CD8-positive, alpha-beta memory T cell (primary cell): Measurements from ENCODE around the gene LRIF1. TPM values are rescaled to one million over a fixed set of nuclear protein-coding genes. Genes with fewer than 3 reads are reported as not detected.
"Not testable (repeated sequence)": the region's sequence is repeated elsewhere in the genome, so short reads cannot be mapped to it uniquely, and the experiment has no call there.

ENCODE experiments used
- CTCF ChIA-PET: fragments of 350-600 bp; sonication (Branson Sonifier 250); formaldehyde crosslinking; loops from one replicate; lab custom pipeline; 2021; ENCODE audit warnings: antibody characterized with exemption; lab: Charles Lee
- POLR2A ChIA-PET: fragments of 350-600 bp; sonication (Branson Sonifier 250); formaldehyde crosslinking; loops from one replicate; lab custom pipeline; 2021; ENCODE audit warnings: antibody characterized with exemption; lab: Charles Lee
- DNase-seq, 5 donors: peaks; one replicate each; pipeline versions ENCODE4 v3.0.0 to v3.0.0-alpha.2; 2020 to 2022; ENCODE audit warnings: mixed read lengths in 1 of 5
- H3K27ac ChIP-seq: one replicate; pipeline ENCODE4 v1.7.0; 2013; ENCODE audit warnings: low read depth, mild to moderate bottlenecking, low read length, moderate library complexity
- H3K27me3 ChIP-seq: 2 replicates; pipeline ENCODE4 v1.7.0; 2013; ENCODE audit warnings: low read length, mild to moderate bottlenecking; ENCODE audit not compliant: insufficient read depth, poor library complexity, severe bottlenecking
- H3K36me3 ChIP-seq: 2 replicates; pipeline ENCODE4 v1.7.0; 2013; ENCODE audit warnings: mild to moderate bottlenecking, low read length, moderate library complexity; ENCODE audit not compliant: insufficient read depth
- H3K4me1 ChIP-seq: 2 replicates; pipeline ENCODE4 v1.7.0; 2013; ENCODE audit warnings: mild to moderate bottlenecking, low read length, moderate library complexity; ENCODE audit not compliant: insufficient read depth
- H3K4me3 ChIP-seq: 2 replicates; pipeline ENCODE4 v1.7.0; 2013; ENCODE audit warnings: mild to moderate bottlenecking, low read length
- H3K9me3 ChIP-seq: 2 replicates; pipeline ENCODE4 v1.7.0; 2013; ENCODE audit warnings: mild to moderate bottlenecking, low read length
- H3K27ac Mint-ChIP-seq, 8 donors: one replicate each; pipeline ENCODE4 v1.8.0; 2020 to 2021; ENCODE audit warnings: mixed read lengths in 8 of 8, mild to moderate bottlenecking in 6 of 8, inconsistent platforms in 3 of 8, moderate library complexity in 3 of 8
- H3K27me3 Mint-ChIP-seq, 2 donors: one replicate each; pipeline ENCODE4 v1.8.0; 2020 to 2021; ENCODE audit warnings: mixed read lengths in 2 of 2, mild to moderate bottlenecking in 1 of 2, moderate library complexity in 1 of 2
- H3K36me3 Mint-ChIP-seq, 3 donors: one replicate each; pipeline ENCODE4 v1.8.0; 2020 to 2021; ENCODE audit warnings: mixed read lengths in 3 of 3, inconsistent platforms in 1 of 3, mild to moderate bottlenecking in 1 of 3
- H3K4me1 Mint-ChIP-seq, 3 donors: one replicate each; pipeline ENCODE4 v1.8.0; 2020 to 2021; ENCODE audit warnings: mixed read lengths in 3 of 3, inconsistent platforms in 1 of 3, mild to moderate bottlenecking in 1 of 3
- H3K4me3 Mint-ChIP-seq, 7 donors: one replicate each; pipeline ENCODE4 v1.8.0; 2020 to 2021; ENCODE audit warnings: mixed read lengths in 7 of 7, mild to moderate bottlenecking in 6 of 7, moderate library complexity in 4 of 7, inconsistent platforms in 2 of 7
- H3K9me3 Mint-ChIP-seq, 5 donors: one replicate each; pipeline ENCODE4 v1.8.0; 2020 to 2022; ENCODE audit warnings: mixed read lengths in 5 of 5, mild to moderate bottlenecking in 3 of 5, moderate library complexity in 2 of 5, inconsistent platforms in 1 of 5
- polyA plus RNA-seq: library from polyadenylated mRNA; unstranded; fragments of 300-500 nt; fragmentation: Illumina TruSeq; gene quantifications from one replicate; pipeline ENCODE4 v1.2.3, GENCODE V29; 2021
- total RNA-seq, 2 experiments: library from RNA; stranded (reverse); gene quantifications; one replicate each; pipeline ENCODE4 v1.2.3, GENCODE V29; 2021

LRIF1 gene, protein sequence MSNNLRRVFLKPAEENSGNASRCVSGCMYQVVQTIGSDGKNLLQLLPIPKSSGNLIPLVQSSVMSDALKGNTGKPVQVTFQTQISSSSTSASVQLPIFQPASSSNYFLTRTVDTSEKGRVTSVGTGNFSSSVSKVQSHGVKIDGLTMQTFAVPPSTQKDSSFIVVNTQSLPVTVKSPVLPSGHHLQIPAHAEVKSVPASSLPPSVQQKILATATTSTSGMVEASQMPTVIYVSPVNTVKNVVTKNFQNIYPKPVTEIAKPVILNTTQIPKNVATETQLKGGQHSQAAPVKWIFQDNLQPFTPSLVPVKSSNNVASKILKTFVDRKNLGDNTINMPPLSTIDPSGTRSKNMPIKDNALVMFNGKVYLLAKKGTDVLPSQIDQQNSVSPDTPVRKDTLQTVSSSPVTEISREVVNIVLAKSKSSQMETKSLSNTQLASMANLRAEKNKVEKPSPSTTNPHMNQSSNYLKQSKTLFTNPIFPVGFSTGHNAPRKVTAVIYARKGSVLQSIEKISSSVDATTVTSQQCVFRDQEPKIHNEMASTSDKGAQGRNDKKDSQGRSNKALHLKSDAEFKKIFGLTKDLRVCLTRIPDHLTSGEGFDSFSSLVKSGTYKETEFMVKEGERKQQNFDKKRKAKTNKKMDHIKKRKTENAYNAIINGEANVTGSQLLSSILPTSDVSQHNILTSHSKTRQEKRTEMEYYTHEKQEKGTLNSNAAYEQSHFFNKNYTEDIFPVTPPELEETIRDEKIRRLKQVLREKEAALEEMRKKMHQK
- 10 to 100 TPM; 14.1 to 15.6 TPM for total RNA-seq
- polyA plus RNA-seq, result 30.2 TPM

DNA sequence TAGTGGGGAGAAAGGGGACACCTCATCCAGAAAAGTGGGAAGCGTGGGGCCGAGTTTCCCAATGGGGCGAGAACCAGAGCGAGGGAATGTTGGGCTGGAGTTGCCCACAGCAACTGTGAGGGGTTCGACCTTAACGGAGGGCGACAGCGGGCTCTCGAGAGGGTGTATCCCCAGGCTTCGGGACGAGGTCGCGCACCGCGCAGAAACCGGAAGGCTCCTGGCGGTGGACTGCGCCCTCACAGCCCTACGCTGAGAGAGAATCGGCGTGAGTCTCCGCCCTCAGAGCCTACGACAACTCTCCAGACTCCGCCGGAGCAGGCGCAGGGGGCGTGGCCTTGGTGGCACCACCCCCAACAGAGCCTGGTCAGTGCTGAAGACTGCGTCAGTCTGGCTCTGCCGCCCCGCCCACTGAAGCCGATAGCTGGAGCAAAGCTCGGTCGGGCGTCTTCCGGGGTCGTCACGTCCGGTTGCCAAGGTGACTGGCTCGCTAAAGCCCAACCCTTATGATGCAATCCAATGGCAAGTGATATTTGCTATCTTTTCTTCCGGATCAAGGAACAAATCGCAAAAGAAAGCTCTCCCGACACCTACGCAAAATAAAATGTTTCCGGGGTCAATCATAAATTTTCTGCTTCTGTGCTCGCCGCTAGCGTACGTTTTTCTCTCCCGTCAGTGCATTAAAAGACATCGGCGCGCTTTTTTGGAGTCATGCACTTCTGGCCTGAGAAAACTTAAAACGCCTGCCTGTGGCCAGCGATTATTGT, at the start of gene LRIF1:
Gene LRIF1, minus strand, starts transcription at position 232 of the 764 bp plus-strand sequence. CDS start 234 bp downstream, outside the sequence.
- H3K36me3 Mint-ChIP-seq, result peaks cover 10 to 54% (median 38%) of the 10 kb centered on the region in 3 donors
- peaks cover 13 to 14% of the 10 kb centered on the region in 2 donors for H3K27me3 Mint-ChIP-seq
- H3K36me3 ChIP-seq, result no peaks in the 10 kb centered on the region
- ChIA-PET CTCF (interaction anchor here (0.7 to 1.6 kb wide), 9 partner anchors 9 to 179 kb away, joined by 3 to 5 read pairs (median 3); partner anchors contain the start of gene CD53), POLR2A (interaction anchor here (0.6 to 2.0 kb wide), 17 partner anchors 11 to 629 kb away, joined by 3 to 13 read pairs (median 4); partner anchors contain the start of genes CD53 and RBM15)
- peaks cover 9% of the 10 kb centered on the region for H3K9me3 ChIP-seq
- peak within 1 kb of the TSS; percentile 94 to 99 (median 98) for H3K27ac Mint-ChIP-seq
- H3K9me3 Mint-ChIP-seq, result peaks cover 38 to 64% (median 58%) of the 10 kb centered on the region in 5 donors
- peak within 1 kb of the TSS; percentile 99 for H3K27ac ChIP-seq
- peaks cover 41 to 50% (median 43%) of the 10 kb centered on the region in 3 donors for H3K4me1 Mint-ChIP-seq
- peaks cover 23% of the 10 kb centered on the region for H3K4me1 ChIP-seq
- peak within 1 kb of the TSS; percentile 80 for H3K4me3 ChIP-seq
- peaks cover 4% of the 10 kb centered on the region for H3K27me3 ChIP-seq
- H3K4me3 Mint-ChIP-seq, result peak within 1 kb of the TSS; percentile 81 to 97 (median 89)
- DNase-seq, result peak; percentile 100

DNA sequence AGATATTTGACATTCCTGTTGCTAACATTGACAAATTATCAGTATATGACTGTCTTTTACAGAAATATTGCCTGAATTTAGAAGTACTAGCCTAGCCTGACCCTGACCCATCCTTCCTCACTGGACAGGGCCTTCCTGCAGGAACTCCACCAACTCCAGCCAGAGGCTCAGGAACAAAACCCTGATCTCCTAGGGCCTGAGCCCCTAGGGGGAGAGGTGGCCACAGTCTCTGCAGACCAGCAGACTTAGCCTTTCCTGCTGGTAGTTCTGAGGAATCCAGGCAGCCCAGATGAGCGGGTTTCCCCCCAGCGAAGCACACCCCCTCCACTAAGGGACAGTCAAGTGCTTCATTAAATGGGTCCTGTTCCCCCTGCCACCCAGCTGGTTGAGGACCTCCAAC, 44.3 kb upstream of the LRIF1 start:
- Histone ChIP-seq H3K27ac (no peak overlapping the region), H3K4me1 (no peaks in the 10 kb centered on the region), H3K27me3 (peaks cover 13% of the 10 kb centered on the region), H3K9me3 (no peaks in the 10 kb centered on the region), H3K36me3 (no peaks in the 10 kb centered on the region), H3K4me3 (no peak overlapping the region)
- Mint-ChIP-seq H3K27ac (no peak overlapping the region), H3K4me1 (no peaks in the 10 kb centered on the region), H3K9me3 (peaks cover 11 to 38% (median 31%) of the 10 kb centered on the region in 5 donors), H3K4me3 (no peak overlapping the region), H3K36me3 (peaks cover 0 to 30% (median 4%) of the 10 kb centered on the region in 3 donors), H3K27me3 (peaks cover 50 to 86% of the 10 kb centered on the region in 2 donors)
- DNase-seq, result no peak
- ChIA-PET POLR2A (no interaction called here), CTCF (no interaction called here)

GRCh38 chr1:111006556-111006955, 42.8 kb upstream of the LRIF1 start:
- Histone ChIP-seq H3K36me3 (no peaks in the 10 kb centered on the region), H3K4me1 (no peaks in the 10 kb centered on the region), H3K4me3 (no peak overlapping the region), H3K27ac (no peak overlapping the region), H3K9me3 (no peaks in the 10 kb centered on the region), H3K27me3 (peaks cover 13% of the 10 kb centered on the region)
- H3K9me3 Mint-ChIP-seq, result peaks cover 8 to 29% (median 20%) of the 10 kb centered on the region in 5 donors
- peaks cover 54 to 87% of the 10 kb centered on the region in 2 donors for H3K27me3 Mint-ChIP-seq
- H3K27ac Mint-ChIP-seq, result no peak overlapping the region
- H3K36me3 Mint-ChIP-seq, result peaks cover 0 to 30% (median 4%) of the 10 kb centered on the region in 3 donors
- ChIA-PET CTCF (no interaction called here), POLR2A (no interaction called here)
- no peaks in the 10 kb centered on the region for H3K4me1 Mint-ChIP-seq
- H3K4me3 Mint-ChIP-seq, result no peak overlapping the region
- no peak for DNase-seq

- H3K27me3 ChIP-seq, H3K27ac Mint-ChIP-seq, POLR2A ChIA-PET, H3K4me1 Mint-ChIP-seq, H3K4me3 ChIP-seq, DNase-seq, H3K27ac ChIP-seq, H3K4me1 ChIP-seq, H3K9me3 ChIP-seq, H3K4me3 Mint-ChIP-seq, H3K36me3 ChIP-seq: not testable (repeated sequence)
- CTCF ChIA-PET, result interaction anchor here (1.0 kb wide), 1 partner anchor 284 kb away, joined by 3 read pairs; no protein-coding TSS in a partner anchor
- peaks cover 0 to 18% (median 3%) of the 10 kb centered on the region in 3 donors for H3K36me3 Mint-ChIP-seq
- peaks cover 39 to 61% of the 10 kb centered on the region in 2 donors for H3K27me3 Mint-ChIP-seq
- H3K9me3 Mint-ChIP-seq, result peaks cover 7 to 12% (median 12%) of the 10 kb centered on the region in 5 donors
These were observed 35.9 kb upstream of the LRIF1 start for GRCh38 chr1:110999607-111000006.

DNA sequence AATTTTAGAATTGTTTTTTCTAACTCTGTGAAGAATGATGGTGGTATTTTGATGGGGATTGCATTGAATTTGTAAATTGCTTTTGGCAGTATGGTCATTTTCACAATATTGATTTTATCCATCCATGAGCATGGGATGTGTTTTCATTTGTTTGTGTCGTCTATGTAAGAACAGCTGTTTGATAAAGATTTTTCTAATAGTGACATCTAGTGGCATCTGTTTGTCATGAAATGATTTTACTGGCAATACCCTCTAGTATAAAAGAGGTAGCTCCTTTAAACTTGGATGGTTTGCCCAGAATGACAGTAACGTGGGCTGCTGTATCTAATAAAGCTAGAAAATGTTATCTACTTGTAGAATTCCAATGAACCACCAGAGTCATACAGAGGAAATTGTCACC, 28.6 kb upstream of the LRIF1 start:
- Mint-ChIP-seq H3K27me3 (peaks cover 6 to 10% of the 10 kb centered on the region in 2 donors), H3K27ac (peak overlapping the region in 1 of 8 donors; percentile 26), H3K4me1 (peaks cover 5 to 17% (median 14%) of the 10 kb centered on the region in 3 donors)
- CTCF ChIA-PET, result interaction anchor here (0.8 to 4.1 kb wide), 12 partner anchors 10 to 373 kb away, joined by 3 to 26 read pairs (median 4); partner anchors contain the start of gene LRIF1
- H3K36me3 ChIP-seq, H3K4me3 Mint-ChIP-seq, H3K4me3 ChIP-seq, H3K4me1 ChIP-seq, H3K9me3 Mint-ChIP-seq, H3K27me3 ChIP-seq, H3K36me3 Mint-ChIP-seq, H3K27ac ChIP-seq, H3K9me3 ChIP-seq: not testable (repeated sequence)
- peak in 2 of 5 donors; percentile 18 to 34 for DNase-seq
- POLR2A ChIA-PET, result interaction anchor here (1.2 kb wide), 1 partner anchor 28 kb away, joined by 5 read pairs; the partner anchor contains the start of gene LRIF1

DNA sequence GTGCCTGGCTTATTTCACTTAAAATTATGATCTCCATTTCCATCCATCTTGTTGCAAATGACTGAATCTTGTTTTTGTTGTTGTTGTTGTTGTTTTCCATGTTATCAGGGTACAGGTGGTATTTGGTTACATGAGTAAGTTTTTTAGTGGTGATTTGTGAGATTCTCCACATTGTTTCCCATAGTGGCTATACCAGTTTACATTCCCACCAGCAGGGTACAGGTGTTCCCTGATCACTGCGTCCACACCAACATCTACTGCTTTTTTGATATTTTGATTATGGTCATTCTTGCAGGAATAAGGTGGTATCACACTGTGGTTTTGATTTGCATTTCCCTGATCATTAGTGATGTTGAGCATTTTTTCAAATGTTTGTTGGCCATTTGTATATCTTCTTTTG, 27.6 kb upstream of the LRIF1 start:
- DNase-seq, H3K36me3 ChIP-seq, H3K9me3 ChIP-seq, H3K4me1 ChIP-seq, H3K9me3 Mint-ChIP-seq, H3K36me3 Mint-ChIP-seq, H3K27ac ChIP-seq, H3K27ac Mint-ChIP-seq, H3K4me3 ChIP-seq, H3K4me3 Mint-ChIP-seq, POLR2A ChIA-PET, H3K27me3 ChIP-seq: not testable (repeated sequence)
- peaks cover 6 to 11% of the 10 kb centered on the region in 2 donors for H3K27me3 Mint-ChIP-seq
- H3K4me1 Mint-ChIP-seq, result peaks cover 5 to 17% (median 14%) of the 10 kb centered on the region in 3 donors
- CTCF ChIA-PET, result interaction anchor here (1.5 to 4.1 kb wide), 4 partner anchors 11 to 208 kb away, joined by 4 to 26 read pairs (median 10); no protein-coding TSS in a partner anchor

DNA sequence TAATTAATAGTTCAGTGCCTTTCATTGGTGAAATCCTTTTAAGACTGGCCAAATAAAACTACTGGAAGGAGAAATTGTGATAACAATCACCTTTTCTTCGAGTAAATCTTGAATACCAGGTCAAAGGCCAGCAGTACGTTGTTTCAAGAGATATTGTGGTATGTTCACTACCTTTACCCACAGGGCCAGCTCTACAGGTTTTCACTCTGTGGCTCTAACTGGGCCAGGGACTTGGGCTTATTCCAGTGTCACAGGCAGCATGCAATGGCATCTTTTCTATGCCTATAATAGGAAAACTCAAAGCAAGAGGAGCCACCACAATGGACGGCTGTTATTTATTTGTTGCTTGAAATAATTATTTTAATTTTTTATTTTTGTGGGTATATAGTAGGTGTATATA, 26.8 kb upstream of the LRIF1 start:
- Mint-ChIP-seq H3K9me3 (no peaks in the 10 kb centered on the region), H3K27ac (no peak overlapping the region), H3K36me3 (peaks cover 0 to 4% (median 0%) of the 10 kb centered on the region in 3 donors), H3K4me1 (peaks cover 5 to 17% (median 14%) of the 10 kb centered on the region in 3 donors), H3K4me3 (no peak overlapping the region), H3K27me3 (peaks cover 6 to 11% of the 10 kb centered on the region in 2 donors)
- Histone ChIP-seq H3K9me3 (no peaks in the 10 kb centered on the region), H3K27ac (no peak overlapping the region), H3K36me3 (no peaks in the 10 kb centered on the region), H3K4me3 (no peak overlapping the region), H3K4me1 (no peaks in the 10 kb centered on the region), H3K27me3 (no peaks in the 10 kb centered on the region)
- no peak for DNase-seq
- CTCF ChIA-PET, result interaction anchor here (4.1 kb wide), 1 partner anchor 208 kb away, joined by 26 read pairs; no protein-coding TSS in a partner anchor
- POLR2A ChIA-PET, result no interaction called here
